Measurements from ENCODE around the gene CAV1. TPM values are rescaled to one million over a fixed set of nuclear protein-coding genes. Genes with fewer than 3 reads are reported as not detected.

The CAV1 gene
- total RNA-seq, 1 donor from 2014 or later: 502 TPM

DNA sequence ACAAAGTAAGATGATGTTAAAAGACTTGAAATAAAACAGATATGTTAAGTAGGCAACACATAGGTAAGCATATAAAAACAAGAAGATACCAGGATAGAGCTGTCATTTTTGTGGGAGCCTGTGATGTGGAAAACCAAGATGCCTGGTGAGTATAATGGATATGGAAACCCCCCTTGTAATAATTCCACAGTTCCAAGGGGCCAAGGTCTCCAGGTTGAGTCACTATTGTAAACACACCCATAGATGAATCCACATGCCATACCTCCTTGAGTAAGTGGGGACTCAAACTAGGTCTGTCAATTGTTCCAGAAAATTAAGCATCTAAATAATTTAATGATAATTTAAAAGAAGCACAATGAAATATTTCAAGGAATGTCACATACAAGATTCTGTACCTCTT, 15.9 kb downstream of the CAV1 start:
- no peaks in the 10 kb centered on the region for H3K9me3 Mint-ChIP-seq (ENCODE audit: unreplicated experiment)
- H3K4me1 Mint-ChIP-seq (ENCODE audit: unreplicated experiment): peaks cover 73% of the 10 kb centered on the region
- peaks cover 66% of the 10 kb centered on the region for H3K36me3 Mint-ChIP-seq (ENCODE audit: unreplicated experiment)
- H3K27me3 Mint-ChIP-seq (ENCODE audit: unreplicated experiment): no peaks in the 10 kb centered on the region
- TF ChIP-seq, protein P1, sequence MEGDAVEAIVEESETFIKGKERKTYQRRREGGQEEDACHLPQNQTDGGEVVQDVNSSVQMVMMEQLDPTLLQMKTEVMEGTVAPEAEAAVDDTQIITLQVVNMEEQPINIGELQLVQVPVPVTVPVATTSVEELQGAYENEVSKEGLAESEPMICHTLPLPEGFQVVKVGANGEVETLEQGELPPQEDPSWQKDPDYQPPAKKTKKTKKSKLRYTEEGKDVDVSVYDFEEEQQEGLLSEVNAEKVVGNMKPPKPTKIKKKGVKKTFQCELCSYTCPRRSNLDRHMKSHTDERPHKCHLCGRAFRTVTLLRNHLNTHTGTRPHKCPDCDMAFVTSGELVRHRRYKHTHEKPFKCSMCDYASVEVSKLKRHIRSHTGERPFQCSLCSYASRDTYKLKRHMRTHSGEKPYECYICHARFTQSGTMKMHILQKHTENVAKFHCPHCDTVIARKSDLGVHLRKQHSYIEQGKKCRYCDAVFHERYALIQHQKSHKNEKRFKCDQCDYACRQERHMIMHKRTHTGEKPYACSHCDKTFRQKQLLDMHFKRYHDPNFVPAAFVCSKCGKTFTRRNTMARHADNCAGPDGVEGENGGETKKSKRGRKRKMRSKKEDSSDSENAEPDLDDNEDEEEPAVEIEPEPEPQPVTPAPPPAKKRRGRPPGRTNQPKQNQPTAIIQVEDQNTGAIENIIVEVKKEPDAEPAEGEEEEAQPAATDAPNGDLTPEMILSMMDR (IDR thresholded peaks at IDR 0.05): no peak
- DNase-seq (ENCODE audit: extremely low spot score, unreplicated experiment): no peak
- peak overlapping the region; percentile 58 for H3K27ac Mint-ChIP-seq (ENCODE audit: unreplicated experiment)
- H3K4me3 Mint-ChIP-seq (ENCODE audit: unreplicated experiment): no peak overlapping the region

DNA sequence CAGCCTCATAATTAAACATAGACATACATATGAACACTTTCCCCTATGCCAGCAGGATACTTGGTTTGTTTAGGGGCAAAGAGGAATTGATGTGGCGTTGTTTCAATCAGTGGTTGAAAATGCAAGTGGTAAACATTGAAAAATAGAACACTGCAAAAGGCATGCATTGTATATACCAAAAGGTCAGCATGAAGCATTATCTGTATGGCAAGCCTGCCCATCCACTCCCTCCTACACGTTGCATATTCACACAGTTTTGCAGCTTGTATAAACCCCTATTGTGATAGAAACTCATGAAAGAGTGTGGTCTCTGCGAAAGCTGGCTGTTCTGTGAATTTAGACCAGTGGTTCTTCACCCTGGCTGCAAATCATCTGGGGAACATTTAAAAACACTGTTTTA, 17.1 kb downstream of the CAV1 start:
- H3K4me3 Mint-ChIP-seq (ENCODE audit: unreplicated experiment): no peak overlapping the region
- TF ChIP-seq, protein P1 (IDR thresholded peaks at IDR 0.05): no peak
- no peaks in the 10 kb centered on the region for H3K27me3 Mint-ChIP-seq (ENCODE audit: unreplicated experiment)
- H3K9me3 Mint-ChIP-seq (ENCODE audit: unreplicated experiment): no peaks in the 10 kb centered on the region
- H3K4me1 Mint-ChIP-seq (ENCODE audit: unreplicated experiment): peaks cover 72% of the 10 kb centered on the region
- H3K27ac Mint-ChIP-seq (ENCODE audit: unreplicated experiment): peak overlapping the region; percentile 86
- peaks cover 63% of the 10 kb centered on the region for H3K36me3 Mint-ChIP-seq (ENCODE audit: unreplicated experiment)
- no peak for DNase-seq (ENCODE audit: extremely low spot score, unreplicated experiment)

DNA sequence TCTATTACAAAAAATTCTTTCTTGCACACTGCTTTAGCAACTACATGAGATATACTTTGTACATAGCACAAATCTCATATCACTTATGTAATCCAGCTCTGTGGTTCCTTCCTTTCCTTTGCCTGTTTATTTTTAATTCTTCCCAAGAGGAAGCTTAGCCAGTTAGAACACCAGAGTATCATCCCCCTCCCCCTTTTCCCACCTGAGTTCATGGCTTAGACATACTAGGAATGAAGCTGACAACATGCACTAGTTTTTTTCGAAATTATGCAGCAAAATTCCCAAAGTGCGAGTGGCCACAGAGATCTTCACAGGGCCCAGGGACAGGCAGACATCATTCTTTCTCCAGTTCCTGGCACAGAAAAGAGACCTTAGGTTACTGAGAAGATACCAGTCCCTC, 17.8 kb downstream of the CAV1 start:
- Mint-ChIP-seq H3K4me3 (ENCODE audit: unreplicated experiment) (no peak overlapping the region), H3K4me1 (ENCODE audit: unreplicated experiment) (peaks cover 78% of the 10 kb centered on the region), H3K36me3 (ENCODE audit: unreplicated experiment) (peaks cover 64% of the 10 kb centered on the region), H3K9me3 (ENCODE audit: unreplicated experiment) (no peaks in the 10 kb centered on the region), H3K27me3 (ENCODE audit: unreplicated experiment) (no peaks in the 10 kb centered on the region), H3K27ac (ENCODE audit: unreplicated experiment) (peak overlapping the region; percentile 86)
- DNase-seq (ENCODE audit: extremely low spot score, unreplicated experiment): no peak
- TF ChIP-seq, protein P1 (IDR thresholded peaks at IDR 0.05): no peak

DNA sequence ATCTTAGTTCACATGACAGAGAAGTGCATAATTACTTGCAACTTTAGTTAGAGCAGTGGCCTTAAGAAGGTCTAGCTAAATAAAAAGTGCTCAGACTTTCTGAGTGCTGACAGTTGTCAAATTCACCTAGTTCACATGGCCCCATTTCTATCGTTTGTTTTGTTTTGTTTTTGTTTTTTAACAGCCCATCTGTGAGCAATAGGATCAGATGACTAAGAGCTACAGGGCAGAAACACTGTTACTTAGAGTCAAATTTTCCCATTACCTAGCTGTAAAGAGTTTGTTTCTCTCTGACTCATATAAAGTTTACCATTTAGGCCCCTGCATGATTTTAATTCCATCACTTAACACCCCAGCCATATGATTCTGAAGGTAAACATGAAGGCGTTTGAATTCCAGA, 18.8 kb downstream of the CAV1 start:
- TF ChIP-seq, protein P1 (IDR thresholded peaks at IDR 0.05): no peak
- Mint-ChIP-seq H3K4me3 (ENCODE audit: unreplicated experiment) (no peak overlapping the region), H3K27ac (ENCODE audit: unreplicated experiment) (peak overlapping the region; percentile 86), H3K36me3 (ENCODE audit: unreplicated experiment) (peaks cover 63% of the 10 kb centered on the region), H3K4me1 (ENCODE audit: unreplicated experiment) (peaks cover 85% of the 10 kb centered on the region), H3K9me3 (ENCODE audit: unreplicated experiment) (no peaks in the 10 kb centered on the region), H3K27me3 (ENCODE audit: unreplicated experiment) (no peaks in the 10 kb centered on the region)
- DNase-seq (ENCODE audit: extremely low spot score, unreplicated experiment): no peak

DNA sequence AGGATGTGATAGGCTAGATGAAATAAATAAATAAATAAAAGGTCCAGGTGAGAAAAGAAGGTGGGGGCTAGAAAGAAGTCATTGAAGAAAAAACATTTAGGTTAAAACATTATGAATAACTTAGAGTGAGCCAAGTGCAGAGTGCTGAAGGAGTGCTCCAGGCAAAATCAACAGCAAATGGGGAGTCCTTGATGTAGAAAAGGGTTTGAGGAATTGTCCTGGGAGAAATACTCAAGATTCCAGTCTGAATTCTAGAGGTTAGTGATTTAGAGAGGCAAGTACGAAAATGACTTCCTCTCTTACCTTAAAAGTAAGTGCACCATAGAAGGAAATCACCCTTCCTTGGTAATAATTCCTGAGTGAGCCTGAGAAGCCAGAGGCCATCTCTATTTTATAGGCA, 19.7 kb downstream of the CAV1 start:
- Mint-ChIP-seq H3K27ac (ENCODE audit: unreplicated experiment) (peak overlapping the region; percentile 86), H3K36me3 (ENCODE audit: unreplicated experiment) (peaks cover 61% of the 10 kb centered on the region), H3K9me3 (ENCODE audit: unreplicated experiment) (no peaks in the 10 kb centered on the region), H3K27me3 (ENCODE audit: unreplicated experiment) (no peaks in the 10 kb centered on the region), H3K4me1 (ENCODE audit: unreplicated experiment) (peaks cover 80% of the 10 kb centered on the region), H3K4me3 (ENCODE audit: unreplicated experiment) (no peak overlapping the region)
- no peak for DNase-seq (ENCODE audit: extremely low spot score, unreplicated experiment)
- TF ChIP-seq, protein P1 (IDR thresholded peaks at IDR 0.05): no peak

All from osteocyte (in vitro differentiated cells).